ENCODE results near the gene CLIC5. TPM values are rescaled to one million over a fixed set of nuclear protein-coding genes. Genes with fewer than 3 reads are reported as not detected.

The CLIC5 gene
- total and polyA plus RNA-seq, 5 donors from 2014 or later: 0.76 to 4.7 (median 2.3) TPM

DNA sequence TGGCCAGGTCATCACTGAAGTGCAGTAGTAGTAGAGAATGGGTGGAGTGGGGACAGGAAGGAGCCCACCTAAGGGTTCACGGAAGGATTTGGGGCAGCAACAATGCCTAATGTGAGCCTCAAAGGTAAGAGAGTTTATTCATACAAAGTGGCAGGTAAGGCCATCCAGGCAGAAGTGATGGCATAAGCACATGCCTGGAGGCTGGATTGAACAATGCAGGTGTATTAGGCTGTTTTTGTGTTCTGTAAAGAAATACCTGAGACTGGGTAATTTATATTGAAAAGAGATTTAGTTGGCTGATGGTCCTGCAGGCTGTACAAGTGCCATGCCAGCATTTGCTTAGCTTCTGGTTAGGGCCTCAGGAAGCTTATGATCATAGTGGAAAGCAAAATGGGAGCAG is 48.3 kb downstream of the CLIC5 start:
- Histone ChIP-seq H3K27me3 (ENCODE audit: control insufficient read depth, insufficient read depth, low read length) (peaks cover 2% of the 10 kb centered on the region), H3K9me3 (ENCODE audit: control insufficient read depth in 2 of 2, low read length in 2 of 2) (peaks cover 0 to 4% of the 10 kb centered on the region in 2 experiments), H3K4me1 (ENCODE audit: control insufficient read depth, insufficient read depth, low read length, poor library complexity, severe bottlenecking) (no peaks in the 10 kb centered on the region), H3K27ac (ENCODE audit: insufficient read depth, low read length, poor library complexity, severe bottlenecking) (no peak overlapping the region), H3K36me3 (ENCODE audit: control insufficient read depth, insufficient read depth, low read length) (no peaks in the 10 kb centered on the region), H3K4me3 (ENCODE audit: low read depth, low read length) (no peak overlapping the region)
- Mint-ChIP-seq H3K9me3 (peaks cover 0 to 9% (median 3%) of the 10 kb centered on the region in 7 donors), H3K27me3 (peaks cover 19% of the 10 kb centered on the region), H3K4me3 (no peak overlapping the region), H3K36me3 (no peaks in the 10 kb centered on the region), H3K27ac (peak overlapping the region in 1 of 3 donors; percentile 3), H3K4me1 (no peaks in the 10 kb centered on the region)
- no peak for ATAC-seq (ENCODE audit: low read depth in 2 of 2)
- DNase-seq: no peak

DNA sequence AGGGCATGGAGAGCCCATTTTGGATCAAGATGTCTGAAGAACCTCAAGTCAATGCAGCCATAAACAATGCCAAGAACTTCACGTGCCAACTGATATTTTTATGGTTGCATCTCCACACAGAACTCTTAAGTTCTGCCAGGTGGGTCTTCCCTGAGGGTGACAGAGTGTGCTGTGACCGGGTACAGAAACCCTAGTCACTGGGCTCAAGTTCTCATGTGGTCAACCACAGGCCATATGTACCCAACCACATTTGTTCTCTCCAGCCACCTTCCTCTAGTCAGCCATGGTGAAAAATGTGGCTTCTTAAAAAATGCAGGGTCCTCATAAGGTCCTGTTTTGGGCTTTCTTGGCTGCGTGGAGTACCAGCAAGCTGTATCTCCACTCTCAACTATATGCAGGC is 48.9 kb downstream of the CLIC5 start:
- H3K4me3 Mint-ChIP-seq: no peak overlapping the region
- H3K36me3 ChIP-seq (ENCODE audit: control insufficient read depth, insufficient read depth, low read length): no peaks in the 10 kb centered on the region
- H3K9me3 ChIP-seq (ENCODE audit: control insufficient read depth in 2 of 2, low read length in 2 of 2): peaks cover 0 to 4% of the 10 kb centered on the region in 2 experiments
- peaks cover 2% of the 10 kb centered on the region for H3K27me3 ChIP-seq (ENCODE audit: control insufficient read depth, insufficient read depth, low read length)
- H3K36me3 Mint-ChIP-seq: no peaks in the 10 kb centered on the region
- peaks cover 19% of the 10 kb centered on the region for H3K27me3 Mint-ChIP-seq
- H3K4me1 Mint-ChIP-seq: no peaks in the 10 kb centered on the region
- no peak overlapping the region for H3K4me3 ChIP-seq (ENCODE audit: low read depth, low read length)
- ATAC-seq (ENCODE audit: low read depth in 2 of 2) (no peak), DNase-seq (no peak)
- no peaks in the 10 kb centered on the region for H3K4me1 ChIP-seq (ENCODE audit: control insufficient read depth, insufficient read depth, low read length, poor library complexity, severe bottlenecking)
- H3K9me3 Mint-ChIP-seq: peaks cover 0 to 9% (median 3%) of the 10 kb centered on the region in 7 donors
- peak overlapping the region in 1 of 3 donors; percentile 3 for H3K27ac Mint-ChIP-seq
- no peak overlapping the region for H3K27ac ChIP-seq (ENCODE audit: insufficient read depth, low read length, poor library complexity, severe bottlenecking)

DNA sequence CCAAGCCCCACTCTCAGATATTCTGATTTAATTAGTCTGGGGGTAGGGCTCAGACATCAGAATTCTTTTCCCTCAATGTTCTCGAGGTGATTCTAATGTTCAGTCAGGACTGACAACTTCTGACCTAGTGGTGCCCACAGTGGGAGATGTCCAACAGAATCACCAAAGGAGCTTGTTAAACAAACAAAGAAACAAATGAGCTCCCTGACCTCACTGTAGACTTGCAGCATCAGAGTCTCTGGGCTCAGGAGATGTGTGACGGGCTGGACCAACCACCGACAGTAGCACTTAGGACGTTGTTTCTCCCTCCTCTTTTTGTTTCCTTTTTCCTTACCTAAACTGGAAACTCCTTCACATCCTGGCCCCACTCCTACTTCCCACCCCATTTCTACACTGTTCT is 49.3 kb downstream of the CLIC5 start:
- H3K9me3 Mint-ChIP-seq: peaks cover 0 to 9% (median 3%) of the 10 kb centered on the region in 7 donors
- H3K9me3 ChIP-seq (ENCODE audit: control insufficient read depth in 2 of 2, low read length in 2 of 2): peaks cover 0 to 4% of the 10 kb centered on the region in 2 experiments
- ATAC-seq (ENCODE audit: low read depth in 2 of 2) (no peak), DNase-seq (no peak)
- peaks cover 19% of the 10 kb centered on the region for H3K27me3 Mint-ChIP-seq
- no peaks in the 10 kb centered on the region for H3K36me3 Mint-ChIP-seq
- H3K27ac Mint-ChIP-seq: no peak overlapping the region
- no peaks in the 10 kb centered on the region for H3K36me3 ChIP-seq (ENCODE audit: control insufficient read depth, insufficient read depth, low read length)
- H3K4me3 Mint-ChIP-seq: no peak overlapping the region
- no peaks in the 10 kb centered on the region for H3K4me1 ChIP-seq (ENCODE audit: control insufficient read depth, insufficient read depth, low read length, poor library complexity, severe bottlenecking)
- H3K4me1 Mint-ChIP-seq: no peaks in the 10 kb centered on the region
- H3K27me3 ChIP-seq (ENCODE audit: control insufficient read depth, insufficient read depth, low read length): peaks cover 2% of the 10 kb centered on the region
- H3K27ac ChIP-seq (ENCODE audit: insufficient read depth, low read length, poor library complexity, severe bottlenecking): no peak overlapping the region
- H3K4me3 ChIP-seq (ENCODE audit: low read depth, low read length): no peak overlapping the region

DNA sequence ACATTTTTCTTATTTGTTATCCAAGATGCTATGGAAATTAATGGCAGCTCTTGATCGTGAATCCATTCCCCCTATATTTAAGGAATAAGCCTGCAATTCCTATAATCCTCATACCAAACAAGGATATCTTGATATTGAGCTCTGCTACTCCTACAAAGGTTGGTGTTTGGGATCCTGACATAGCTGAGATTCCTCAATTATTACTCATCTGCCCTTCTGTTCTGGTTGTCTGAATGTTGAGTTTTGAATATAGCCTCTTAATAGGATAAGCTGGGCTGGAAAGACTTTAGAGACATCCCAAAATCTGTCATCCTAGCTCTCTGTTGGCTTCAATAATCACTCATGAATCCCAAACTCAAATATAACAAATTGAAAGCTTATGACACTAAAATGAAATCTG is 49.9 kb downstream of the CLIC5 start:
- Histone ChIP-seq H3K36me3 (ENCODE audit: control insufficient read depth, insufficient read depth, low read length) (no peaks in the 10 kb centered on the region), H3K27ac (ENCODE audit: insufficient read depth, low read length, poor library complexity, severe bottlenecking) (no peak overlapping the region), H3K4me1 (ENCODE audit: control insufficient read depth, insufficient read depth, low read length, poor library complexity, severe bottlenecking) (no peaks in the 10 kb centered on the region), H3K9me3 (ENCODE audit: control insufficient read depth in 2 of 2, low read length in 2 of 2) (peaks cover 0 to 4% of the 10 kb centered on the region in 2 experiments), H3K4me3 (ENCODE audit: low read depth, low read length) (no peak overlapping the region), H3K27me3 (ENCODE audit: control insufficient read depth, insufficient read depth, low read length) (peaks cover 2% of the 10 kb centered on the region)
- H3K9me3 Mint-ChIP-seq: peaks cover 0 to 9% (median 3%) of the 10 kb centered on the region in 7 donors
- DNase-seq (no peak), ATAC-seq (ENCODE audit: low read depth in 2 of 2) (no peak)
- no peaks in the 10 kb centered on the region for H3K4me1 Mint-ChIP-seq
- peaks cover 19% of the 10 kb centered on the region for H3K27me3 Mint-ChIP-seq
- no peaks in the 10 kb centered on the region for H3K36me3 Mint-ChIP-seq
- H3K4me3 Mint-ChIP-seq: no peak overlapping the region
- no peak overlapping the region for H3K27ac Mint-ChIP-seq

DNA sequence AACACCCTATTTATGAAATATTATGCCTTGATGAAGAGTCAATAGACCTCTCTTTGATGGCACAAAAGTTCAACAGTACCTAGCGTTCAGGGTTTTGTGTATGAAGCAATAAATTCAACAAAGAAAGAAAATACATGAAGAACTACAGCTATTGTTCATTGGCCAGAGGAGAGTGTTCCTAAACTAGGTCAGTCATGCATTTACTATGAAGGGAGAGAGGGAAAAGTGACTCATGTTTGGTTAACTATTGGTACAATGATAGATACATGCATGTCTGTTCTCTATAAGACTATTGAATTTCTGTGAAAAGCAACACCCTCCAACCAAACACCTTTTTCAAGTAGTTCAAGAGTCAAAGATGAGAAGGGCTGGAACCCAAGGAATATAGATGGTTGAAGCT is 50.7 kb downstream of the CLIC5 start:
- Histone ChIP-seq H3K36me3 (ENCODE audit: control insufficient read depth, insufficient read depth, low read length) (no peaks in the 10 kb centered on the region), H3K27me3 (ENCODE audit: control insufficient read depth, insufficient read depth, low read length) (no peaks in the 10 kb centered on the region), H3K9me3 (ENCODE audit: control insufficient read depth in 2 of 2, low read length in 2 of 2) (peaks cover 0 to 4% of the 10 kb centered on the region in 2 experiments), H3K4me1 (ENCODE audit: control insufficient read depth, insufficient read depth, low read length, poor library complexity, severe bottlenecking) (no peaks in the 10 kb centered on the region), H3K4me3 (ENCODE audit: low read depth, low read length) (no peak overlapping the region), H3K27ac (ENCODE audit: insufficient read depth, low read length, poor library complexity, severe bottlenecking) (no peak overlapping the region)
- Mint-ChIP-seq H3K27me3 (peaks cover 19% of the 10 kb centered on the region), H3K9me3 (peaks cover 0 to 8% (median 3%) of the 10 kb centered on the region in 7 donors), H3K36me3 (no peaks in the 10 kb centered on the region), H3K27ac (no peak overlapping the region), H3K4me1 (no peaks in the 10 kb centered on the region), H3K4me3 (no peak overlapping the region)
- no peak for ATAC-seq (ENCODE audit: low read depth in 2 of 2)
- DNase-seq: no peak

DNA sequence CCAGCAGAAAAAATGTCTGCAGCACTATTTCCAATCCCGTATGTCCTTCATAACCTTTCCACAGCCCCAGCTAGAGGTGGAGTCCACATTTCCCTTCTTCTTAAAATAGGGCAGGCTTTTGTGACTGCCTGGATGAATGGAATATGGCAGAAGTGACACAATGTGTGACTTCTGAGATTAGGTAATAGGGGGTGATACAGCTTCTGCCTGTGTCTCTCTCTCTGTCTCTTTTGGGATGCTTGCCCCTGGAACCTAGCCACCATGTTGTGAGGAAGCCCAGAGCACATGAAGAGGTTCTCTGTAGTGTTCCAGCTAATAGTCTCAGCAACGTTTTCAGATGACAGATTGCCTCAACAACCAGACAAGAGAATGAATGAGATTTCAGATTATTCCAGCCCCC is 51.4 kb downstream of the CLIC5 start:
- Mint-ChIP-seq H3K4me1 (no peaks in the 10 kb centered on the region), H3K27me3 (peaks cover 19% of the 10 kb centered on the region), H3K9me3 (peaks cover 0 to 8% (median 3%) of the 10 kb centered on the region in 7 donors), H3K4me3 (no peak overlapping the region), H3K36me3 (no peaks in the 10 kb centered on the region), H3K27ac (no peak overlapping the region)
- DNase-seq: no peak
- no peaks in the 10 kb centered on the region for H3K4me1 ChIP-seq (ENCODE audit: control insufficient read depth, insufficient read depth, low read length, poor library complexity, severe bottlenecking)
- H3K36me3 ChIP-seq (ENCODE audit: control insufficient read depth, insufficient read depth, low read length): no peaks in the 10 kb centered on the region
- no peak overlapping the region for H3K4me3 ChIP-seq (ENCODE audit: low read depth, low read length)
- H3K27ac ChIP-seq (ENCODE audit: insufficient read depth, low read length, poor library complexity, severe bottlenecking): no peak overlapping the region
- peaks cover 0 to 4% of the 10 kb centered on the region in 2 experiments for H3K9me3 ChIP-seq (ENCODE audit: control insufficient read depth in 2 of 2, low read length in 2 of 2)
- no peak for ATAC-seq (ENCODE audit: low read depth in 2 of 2)
- H3K27me3 ChIP-seq (ENCODE audit: control insufficient read depth, insufficient read depth, low read length): no peaks in the 10 kb centered on the region

DNA sequence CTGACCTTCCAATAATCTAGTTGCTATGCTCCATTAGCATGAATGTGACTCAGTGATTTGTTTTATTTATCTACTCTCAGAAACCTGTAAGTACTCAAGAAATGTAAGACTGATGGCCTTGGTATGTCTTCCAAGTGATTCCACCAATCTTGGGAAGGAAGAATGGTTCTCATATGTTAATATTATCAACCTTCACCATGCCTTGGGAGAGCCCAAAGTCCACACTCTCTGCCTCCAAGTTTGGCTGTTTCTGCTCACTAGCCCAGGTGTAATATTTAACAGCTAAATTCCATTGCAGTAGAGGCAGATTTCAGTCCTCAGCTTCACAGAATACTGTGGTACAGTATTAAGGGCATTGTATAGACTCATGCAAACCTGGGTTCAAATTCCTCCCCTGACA is 51.8 kb downstream of the CLIC5 start:
- peaks cover 19% of the 10 kb centered on the region for H3K27me3 Mint-ChIP-seq
- no peak overlapping the region for H3K4me3 Mint-ChIP-seq
- H3K4me3 ChIP-seq (ENCODE audit: low read depth, low read length): no peak overlapping the region
- H3K4me1 ChIP-seq (ENCODE audit: control insufficient read depth, insufficient read depth, low read length, poor library complexity, severe bottlenecking): no peaks in the 10 kb centered on the region
- H3K27ac ChIP-seq (ENCODE audit: insufficient read depth, low read length, poor library complexity, severe bottlenecking): no peak overlapping the region
- no peaks in the 10 kb centered on the region for H3K36me3 ChIP-seq (ENCODE audit: control insufficient read depth, insufficient read depth, low read length)
- no peak for DNase-seq
- ATAC-seq (ENCODE audit: low read depth in 2 of 2): no peak
- H3K27ac Mint-ChIP-seq: no peak overlapping the region
- H3K36me3 Mint-ChIP-seq: no peaks in the 10 kb centered on the region
- H3K27me3 ChIP-seq (ENCODE audit: control insufficient read depth, insufficient read depth, low read length): no peaks in the 10 kb centered on the region
- peaks cover 0 to 8% (median 3%) of the 10 kb centered on the region in 7 donors for H3K9me3 Mint-ChIP-seq
- peaks cover 0 to 4% of the 10 kb centered on the region in 2 experiments for H3K9me3 ChIP-seq (ENCODE audit: control insufficient read depth in 2 of 2, low read length in 2 of 2)
- no peaks in the 10 kb centered on the region for H3K4me1 Mint-ChIP-seq

DNA sequence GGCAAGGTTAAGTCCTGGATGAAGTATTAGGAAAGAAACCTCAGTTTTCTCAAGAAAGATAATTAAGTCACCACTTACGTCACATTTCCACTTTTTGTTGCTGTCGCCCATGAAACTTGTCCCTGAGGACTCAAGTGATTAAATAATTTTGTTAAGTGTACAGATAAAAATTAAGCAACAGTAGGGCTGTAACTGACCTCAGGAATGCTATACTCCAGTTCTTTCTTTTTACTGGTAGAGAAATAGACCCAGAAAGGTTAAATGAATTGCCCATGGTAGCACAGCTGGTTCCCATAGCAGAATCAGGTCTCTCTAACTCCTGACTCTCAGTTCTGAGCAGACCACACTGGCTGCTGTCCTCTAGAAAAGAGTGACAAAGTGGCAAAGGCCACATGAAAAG is 54.5 kb downstream of the CLIC5 start:
- peaks cover 0 to 6% (median 3%) of the 10 kb centered on the region in 7 donors for H3K9me3 Mint-ChIP-seq
- H3K4me3 ChIP-seq (ENCODE audit: low read depth, low read length): no peak overlapping the region
- H3K36me3 Mint-ChIP-seq: no peaks in the 10 kb centered on the region
- H3K27ac ChIP-seq (ENCODE audit: insufficient read depth, low read length, poor library complexity, severe bottlenecking): no peak overlapping the region
- peaks cover 0 to 4% of the 10 kb centered on the region in 2 experiments for H3K9me3 ChIP-seq (ENCODE audit: control insufficient read depth in 2 of 2, low read length in 2 of 2)
- H3K27me3 ChIP-seq (ENCODE audit: control insufficient read depth, insufficient read depth, low read length): no peaks in the 10 kb centered on the region
- H3K27me3 Mint-ChIP-seq: peaks cover 14% of the 10 kb centered on the region
- no peak overlapping the region for H3K27ac Mint-ChIP-seq
- no peaks in the 10 kb centered on the region for H3K36me3 ChIP-seq (ENCODE audit: control insufficient read depth, insufficient read depth, low read length)
- H3K4me1 Mint-ChIP-seq: no peaks in the 10 kb centered on the region
- no peak overlapping the region for H3K4me3 Mint-ChIP-seq
- H3K4me1 ChIP-seq (ENCODE audit: control insufficient read depth, insufficient read depth, low read length, poor library complexity, severe bottlenecking): no peaks in the 10 kb centered on the region
- ATAC-seq (ENCODE audit: low read depth in 2 of 2): no peak
- no peak for DNase-seq

All from CD4-positive, CD25-positive, alpha-beta regulatory T cell (primary cell).